HepG2 (cell line): ENCODE data around the gene ARG2. TPM values are rescaled to one million over a fixed set of nuclear protein-coding genes. Genes with fewer than 3 reads are reported as not detected.

Experiments
- ATAC-seq: fragments of 200-7000 bp; cut with Tn5 transposase; 3 replicates; pipeline ENCODE4 v1.9.1; 2020; ENCODE audit warnings: mild to moderate bottlenecking, moderate library complexity
- BruUV-seq: library from RNA; stranded (reverse); fragments of 400-500 nt; replicated peaks from 2 replicates; lab custom pipeline; 2021; lab: Mats Ljungman, UMichigan
- CTCF ChIA-PET: fragments of 300-600 bp; formaldehyde crosslinking; extraction: SDS; loops from one replicate; lab custom pipeline; 2021; ENCODE audit warnings: low total read pairs, inconsistent platforms, low intra/inter-chr PET ratio; lab: Yijun Ruan, JAX
- POLR2A ChIA-PET: fragments of 350-600 bp; sonication (Branson Sonifier 250); formaldehyde crosslinking; loops from one replicate; lab custom pipeline; 2020; ENCODE audit warnings: antibody characterized with exemption, inconsistent platforms; lab: Yijun Ruan, JAX
- DNase-seq: peaks from one replicate; pipeline ENCODE4 v3.0.0-alpha.2; 2015; ENCODE audit warnings: low spot score
- FAIRE-seq: peaks from 3 replicates; lab custom pipeline; 2011; peaks lifted over from hg19 to GRCh38; lab: Jason Lieb, UNC
- H2AFZ ChIP-seq: one replicate; pipeline ENCODE4 v1.6.1; 2011; ENCODE audit warnings: low read length, inconsistent platforms
- H3K27ac ChIP-seq: fragments of 300-600 bp; 3 replicates; pipeline ENCODE4 v1.8.0; 2011; ENCODE audit warnings: mixed run types, mild to moderate bottlenecking, mixed read lengths, low read length, inconsistent platforms; ENCODE audit not compliant: insufficient read depth; ENCODE audit errors: extremely low read length
- H3K27me3 ChIP-seq, 2 experiments: fragments of 200-600 bp in 1 of 2; 2 replicates in 1 of 2; 3 replicates in 1 of 2; pipeline versions ENCODE4 v1.6.0 to v1.8.0; 2011; ENCODE audit warnings: low read length in 2 of 2, mild to moderate bottlenecking in 2 of 2, moderate library complexity in 2 of 2, inconsistent platforms in 1 of 2; ENCODE audit not compliant: insufficient read depth in 2 of 2, control insufficient read depth in 1 of 2
- H3K36me3 ChIP-seq, 2 experiments: fragments of 200-600 bp in 1 of 2; replicated peaks in 1 of 2; 2 replicates in 1 of 2; 3 replicates in 1 of 2; pipeline versions ENCODE4 v1.5.1 to v1.8.0; 2011; ENCODE audit warnings: low read length in 2 of 2, inconsistent platforms in 1 of 2; ENCODE audit not compliant: insufficient read depth in 2 of 2, control insufficient read depth in 1 of 2
- H3K4me1 ChIP-seq: 2 replicates; pipeline ENCODE4 v1.5.1; 2012; ENCODE audit warnings: low read length, inconsistent platforms; ENCODE audit not compliant: insufficient read depth
- H3K4me2 ChIP-seq: 2 replicates; pipeline ENCODE4 v1.6.0; 2011; ENCODE audit warnings: low read depth, low read length, inconsistent platforms
- H3K4me3 ChIP-seq, 3 experiments: fragments of 200-600 bp in 1 of 3; sonication (generic), shearing (Covaris generic) in 1 of 3; replicated peaks in 1 of 3; 2 replicates each; pipeline ENCODE4 v1.5.1; 2011 to 2016; ENCODE audit warnings: low read length in 3 of 3, inconsistent platforms in 2 of 3, low read depth in 2 of 3, mild to moderate bottlenecking in 2 of 3, control low read depth in 1 of 3, mixed read lengths in 1 of 3; ENCODE audit not compliant: insufficient read depth in 1 of 3
- H3K79me2 ChIP-seq: one replicate; pipeline ENCODE4 v1.6.1; 2011; ENCODE audit warnings: low read length, inconsistent platforms; ENCODE audit not compliant: insufficient read depth
- H3K9ac ChIP-seq: 2 replicates; pipeline ENCODE4 v1.6.0; 2011; ENCODE audit warnings: mild to moderate bottlenecking, low read depth, low read length, inconsistent platforms; ENCODE audit not compliant: insufficient read depth
- H3K9me3 ChIP-seq: 2 replicates; pipeline ENCODE4 v1.5.1; 2012; ENCODE audit warnings: mild to moderate bottlenecking, low read length
- H4K20me1 ChIP-seq: 2 replicates; pipeline ENCODE4 v1.6.0; 2011; ENCODE audit warnings: inconsistent platforms, mild to moderate bottlenecking, low read length, moderate library complexity; ENCODE audit not compliant: insufficient read depth
- CENPX ChIP-seq: sonication (generic); formaldehyde crosslinking; IDR thresholded peaks from 2 replicates; pipeline ENCODE4 v1.9.0; 2021; ENCODE audit warnings: mild to moderate bottlenecking, missing genetic modification reagents, moderate library complexity
- HNF4A ChIP-seq: sonication (generic); formaldehyde crosslinking; IDR thresholded peaks from 2 replicates; pipeline ENCODE4 v1.4.0; 2020; ENCODE audit warnings: missing genetic modification reagents
- ZNF326 ChIP-seq: sonication (generic); formaldehyde crosslinking; IDR thresholded peaks from 2 replicates; pipeline ENCODE4 v1.4.0; 2020; ENCODE audit warnings: missing genetic modification reagents, borderline replicate concordance
- WGBS: methylation state at CpG from one replicate; pipeline ENCODE4 v1.1.6; 2017; ENCODE audit warnings: low lambda C conversion rate; 5-methylcytosine and 5-hydroxymethylcytosine counted together
- in situ Hi-C: cut with HindIII; loops from 2 replicates; pipeline ENCODE4 v1.10.0; 2017; ENCODE audit warnings: low pct_unique_long_range_greater_than_20kb; ENCODE audit not compliant: extremely low pct_ligation_motif_present
- intact Hi-C: fragments of 100-400 bp; cut with micrococcal nuclease; formaldehyde crosslinking; loops from one replicate; pipeline ENCODE4 v1.10.0; 2022; ENCODE audit not compliant: unreplicated experiment
- polyA plus RNA-seq, 8 experiments: library from polyadenylated mRNA; depleted of rRNA in 3 of 8; stranded (reverse) in 7 of 8; unstranded in 1 of 8; fragments of >200 nt; fragmentation: Illumina TruSeq in 4 of 8; extraction: Trizol in 4 of 8; gene quantifications; 2 replicates each; pipeline versions ENCODE4 v1.2.1 to v1.2.3, GENCODE V29; 2011 to 2016; ENCODE audit warnings: low read depth in 4 of 8, missing spikeins in 1 of 8, mixed read lengths in 1 of 8; ENCODE audit not compliant: insufficient read depth in 1 of 8
- total RNA-seq, 5 experiments: library from RNA; depleted of rRNA; stranded (reverse); fragments of >200 nt; fragmentation: Illumina TruSeq; extraction: Trizol; gene quantifications; 2 replicates each; pipeline ENCODE4 v1.2.3, GENCODE V29; 2016; ENCODE audit warnings: low read depth in 1 of 5
- TF ChIP-seq, protein P1 (sequence below): sonication (generic); formaldehyde crosslinking; IDR thresholded peaks from 2 replicates; pipeline ENCODE4 v1.5.1; 2020; ENCODE audit warnings: missing genetic modification reagents, mild to moderate bottlenecking, borderline replicate concordance
- TF ChIP-seq, protein P2 (sequence below): conservative IDR thresholded peaks from 2 replicates; pipeline ENCODE4 v1.6.1; 2018; ENCODE audit warnings: missing genetic modification reagents

The ARG2 gene
- total and polyA plus RNA-seq, 2 of the 13 experiments (the other 11 are each of a cell fraction or from before 2014, with no cell fraction given), result 37.5 to 73.6 TPM

DNA sequence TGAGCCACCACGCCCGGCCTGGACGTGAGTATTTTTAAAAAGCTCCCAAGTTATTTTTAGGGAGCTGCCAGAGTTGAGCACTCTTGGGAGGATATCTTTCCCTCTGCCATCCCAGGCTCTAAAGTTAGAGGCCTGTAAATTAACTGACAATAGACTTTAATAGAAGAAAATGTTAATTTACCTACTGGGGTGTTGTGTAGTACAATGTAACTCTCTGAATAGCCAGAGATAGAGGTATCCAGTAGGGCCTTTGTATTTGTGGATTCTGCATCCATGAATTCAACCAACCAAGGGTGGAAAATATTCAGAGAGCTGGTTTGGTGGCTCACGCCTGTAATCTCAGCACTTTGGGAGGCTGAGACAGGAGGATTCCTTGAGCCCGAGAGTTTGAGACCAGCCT is 12.1 kb upstream of the ARG2 start:
- H3K27ac ChIP-seq, result no peak overlapping the region
- ChIA-PET POLR2A (no interaction called here), CTCF (no interaction called here)
- no peaks in the 10 kb centered on the region for H3K79me2 ChIP-seq
- H3K4me2 ChIP-seq, result no peak overlapping the region
- intact Hi-C loops (no loop called here), in situ Hi-C loops (loop anchor here (25.0 kb wide), 1 partner anchor 1205 kb away; no protein-coding TSS in a partner anchor)
- ATAC-seq (no peak), FAIRE-seq (no peak), DNase-seq (no peak)
- no peak overlapping the region for H3K4me3 ChIP-seq
- 82% methylated on average over 5 of the region's 5 CpGs for WGBS
- peaks cover 0 to 14% of the 10 kb centered on the region in 2 experiments; a peak in 2 of 5 replicates for H3K27me3 ChIP-seq
- H3K9me3 ChIP-seq, result no peaks in the 10 kb centered on the region
- no peak overlapping the region for H2AFZ ChIP-seq
- no peak for TF ChIP-seq ZNF326
- TF ChIP-seq, protein P1, sequence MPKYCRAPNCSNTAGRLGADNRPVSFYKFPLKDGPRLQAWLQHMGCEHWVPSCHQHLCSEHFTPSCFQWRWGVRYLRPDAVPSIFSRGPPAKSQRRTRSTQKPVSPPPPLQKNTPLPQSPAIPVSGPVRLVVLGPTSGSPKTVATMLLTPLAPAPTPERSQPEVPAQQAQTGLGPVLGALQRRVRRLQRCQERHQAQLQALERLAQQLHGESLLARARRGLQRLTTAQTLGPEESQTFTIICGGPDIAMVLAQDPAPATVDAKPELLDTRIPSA (CRISPR knock-in tag), result no peak
- TF ChIP-seq CENPX (CRISPR knock-in tag), result no peak
- TF ChIP-seq, protein P2, sequence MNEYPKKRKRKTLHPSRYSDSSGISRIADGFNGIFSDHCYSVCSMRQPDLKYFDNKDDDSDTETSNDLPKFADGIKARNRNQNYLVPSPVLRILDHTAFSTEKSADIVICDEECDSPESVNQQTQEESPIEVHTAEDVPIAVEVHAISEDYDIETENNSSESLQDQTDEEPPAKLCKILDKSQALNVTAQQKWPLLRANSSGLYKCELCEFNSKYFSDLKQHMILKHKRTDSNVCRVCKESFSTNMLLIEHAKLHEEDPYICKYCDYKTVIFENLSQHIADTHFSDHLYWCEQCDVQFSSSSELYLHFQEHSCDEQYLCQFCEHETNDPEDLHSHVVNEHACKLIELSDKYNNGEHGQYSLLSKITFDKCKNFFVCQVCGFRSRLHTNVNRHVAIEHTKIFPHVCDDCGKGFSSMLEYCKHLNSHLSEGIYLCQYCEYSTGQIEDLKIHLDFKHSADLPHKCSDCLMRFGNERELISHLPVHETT (CRISPR knock-in tag), result no peak
- no peak for TF ChIP-seq HNF4A (CRISPR knock-in tag)
- H3K9ac ChIP-seq, result no peak overlapping the region
- H3K36me3 ChIP-seq, result no peaks in the 10 kb centered on the region
- no TSS peak for BruUV-seq
- no peaks in the 10 kb centered on the region for H4K20me1 ChIP-seq
- peaks cover 36% of the 10 kb centered on the region for H3K4me1 ChIP-seq
